ENCODE data around the gene CDX4.
"Not testable (repeated sequence)": the region's sequence is repeated elsewhere in the genome, so short reads cannot be mapped to it uniquely, and the experiment has no call there.

Gene CDX4

GRCh38 chrX:73481521-73481920, 34.7 kb downstream of the CDX4 start:
- H3K4me1 ChIP-seq (ENCODE audit: insufficient read depth, low read length) = no peaks in the 10 kb centered on the region
- no peak overlapping the region for H3K9ac ChIP-seq (ENCODE audit: low read depth, low read length)
- no peaks in the 10 kb centered on the region for H3K9me3 ChIP-seq (ENCODE audit: insufficient read depth, low read depth, low read length)
- H3K36me3 ChIP-seq (ENCODE audit: insufficient read depth, low read length) = no peaks in the 10 kb centered on the region
- no peak overlapping the region for H3K4me3 ChIP-seq (ENCODE audit: low read length)
- WGBS = 95% methylated on average over 2 of the region's 2 CpGs
- H3K27ac ChIP-seq (ENCODE audit: low read depth, low read length) = no peak overlapping the region
- H3K27me3 ChIP-seq (ENCODE audit: insufficient read depth, low read length) = no peaks in the 10 kb centered on the region

GRCh38 chrX:73490661-73491060, 43.8 kb downstream of the CDX4 start:
- H3K9me3 ChIP-seq (ENCODE audit: insufficient read depth, low read depth, low read length) = no peaks in the 10 kb centered on the region
- H3K27me3 ChIP-seq (ENCODE audit: insufficient read depth, low read length) = no peaks in the 10 kb centered on the region
- H3K9ac ChIP-seq (ENCODE audit: low read depth, low read length) = no peak overlapping the region
- H3K4me3 ChIP-seq (ENCODE audit: low read length) = no peak overlapping the region
- H3K36me3 ChIP-seq (ENCODE audit: insufficient read depth, low read length) = no peaks in the 10 kb centered on the region
- H3K27ac ChIP-seq (ENCODE audit: low read depth, low read length) = no peak overlapping the region
- H3K4me1 ChIP-seq (ENCODE audit: insufficient read depth, low read length) = no peaks in the 10 kb centered on the region
- WGBS = 98% methylated on average over 3 of the region's 3 CpGs

GRCh38 chrX:73492178-73492577, 45.3 kb downstream of the CDX4 start:
- not testable (repeated sequence) for H3K27me3 ChIP-seq (ENCODE audit: insufficient read depth, low read length); H3K9ac ChIP-seq (ENCODE audit: low read depth, low read length); H3K9me3 ChIP-seq (ENCODE audit: insufficient read depth, low read depth, low read length); H3K4me3 ChIP-seq (ENCODE audit: low read length); H3K36me3 ChIP-seq (ENCODE audit: insufficient read depth, low read length); H3K4me1 ChIP-seq (ENCODE audit: insufficient read depth, low read length); H3K27ac ChIP-seq (ENCODE audit: low read depth, low read length)
- 90% methylated on average over 2 of the region's 4 CpGs for WGBS

Data from HUES64 (cell line).